ENCODE data around the gene DCST1. TPM values are rescaled to one million over a fixed set of nuclear protein-coding genes. Genes with fewer than 3 reads are reported as not detected.

Gene DCST1
- total RNA-seq, 2 donors from 2014 or later = not detected

GRCh38 chr1:155029513-155030242 lies 3.9 kb upstream of the DCST1 start:
- no peak overlapping the region for H3K9ac ChIP-seq (ENCODE audit: extremely low read depth, low read length, poor library complexity, severe bottlenecking)
- Mint-ChIP-seq H3K27me3 (ENCODE audit: insufficient read depth) (peaks cover 9% of the 10 kb centered on the region), H3K27ac (no peak overlapping the region), H3K9me3 (no peaks in the 10 kb centered on the region), H3K4me3 (no peak overlapping the region), H3K4me1 (no peaks in the 10 kb centered on the region), H3K36me3 (ENCODE audit: low read depth) (no peaks in the 10 kb centered on the region)
- no peaks in the 10 kb centered on the region for H3K27me3 ChIP-seq (ENCODE audit: control insufficient read depth, insufficient read depth, low read length, poor library complexity, severe bottlenecking)
- no peak overlapping the region for H3K27ac ChIP-seq (ENCODE audit: low read depth, low read length)
- WGBS, 2 experiments (ENCODE audit: insufficient coverage in 1 of 2, insufficient read length in 1 of 2) = 91 to 96% methylated on average over 6 to 16 of the region's 16 CpGs
- no peak overlapping the region for H3K4me3 ChIP-seq (ENCODE audit: low read length)
- TF ChIP-seq, protein P1, sequence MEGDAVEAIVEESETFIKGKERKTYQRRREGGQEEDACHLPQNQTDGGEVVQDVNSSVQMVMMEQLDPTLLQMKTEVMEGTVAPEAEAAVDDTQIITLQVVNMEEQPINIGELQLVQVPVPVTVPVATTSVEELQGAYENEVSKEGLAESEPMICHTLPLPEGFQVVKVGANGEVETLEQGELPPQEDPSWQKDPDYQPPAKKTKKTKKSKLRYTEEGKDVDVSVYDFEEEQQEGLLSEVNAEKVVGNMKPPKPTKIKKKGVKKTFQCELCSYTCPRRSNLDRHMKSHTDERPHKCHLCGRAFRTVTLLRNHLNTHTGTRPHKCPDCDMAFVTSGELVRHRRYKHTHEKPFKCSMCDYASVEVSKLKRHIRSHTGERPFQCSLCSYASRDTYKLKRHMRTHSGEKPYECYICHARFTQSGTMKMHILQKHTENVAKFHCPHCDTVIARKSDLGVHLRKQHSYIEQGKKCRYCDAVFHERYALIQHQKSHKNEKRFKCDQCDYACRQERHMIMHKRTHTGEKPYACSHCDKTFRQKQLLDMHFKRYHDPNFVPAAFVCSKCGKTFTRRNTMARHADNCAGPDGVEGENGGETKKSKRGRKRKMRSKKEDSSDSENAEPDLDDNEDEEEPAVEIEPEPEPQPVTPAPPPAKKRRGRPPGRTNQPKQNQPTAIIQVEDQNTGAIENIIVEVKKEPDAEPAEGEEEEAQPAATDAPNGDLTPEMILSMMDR (conservative IDR thresholded peaks at IDR 0.05) = no peak
- H3K9me3 ChIP-seq (ENCODE audit: control insufficient read depth, low read length) = no peaks in the 10 kb centered on the region
- H3K4me1 ChIP-seq (ENCODE audit: control insufficient read depth, insufficient read depth, low read length) = no peaks in the 10 kb centered on the region
- H3K36me3 ChIP-seq (ENCODE audit: control insufficient read depth, insufficient read depth, low read length) = no peaks in the 10 kb centered on the region
- no peak for DNase-seq

- Histone ChIP-seq H3K27me3 (ENCODE audit: control insufficient read depth, insufficient read depth, low read length, poor library complexity, severe bottlenecking) (no peaks in the 10 kb centered on the region), H3K9me3 (ENCODE audit: control insufficient read depth, low read length) (no peaks in the 10 kb centered on the region), H3K4me1 (ENCODE audit: control insufficient read depth, insufficient read depth, low read length) (no peaks in the 10 kb centered on the region), H3K4me3 (ENCODE audit: low read length) (no peak overlapping the region), H3K36me3 (ENCODE audit: control insufficient read depth, insufficient read depth, low read length) (no peaks in the 10 kb centered on the region), H3K9ac (ENCODE audit: extremely low read depth, low read length, poor library complexity, severe bottlenecking) (no peak overlapping the region), H3K27ac (ENCODE audit: low read depth, low read length) (no peak overlapping the region)
- WGBS, 2 experiments (ENCODE audit: insufficient coverage in 1 of 2, insufficient read length in 1 of 2) = 90 to 94% methylated on average over 11 to 15 of the region's 15 CpGs
- Mint-ChIP-seq H3K9me3 (no peaks in the 10 kb centered on the region), H3K27me3 (ENCODE audit: insufficient read depth) (peaks cover 9% of the 10 kb centered on the region), H3K27ac (no peak overlapping the region), H3K4me3 (no peak overlapping the region), H3K4me1 (no peaks in the 10 kb centered on the region), H3K36me3 (ENCODE audit: low read depth) (no peaks in the 10 kb centered on the region)
- TF ChIP-seq, protein P1 (conservative IDR thresholded peaks at IDR 0.05) = no peak
- no peak for DNase-seq
These were observed 3.3 kb upstream of the DCST1 start for GRCh38 chr1:155030243-155030795.

DNA sequence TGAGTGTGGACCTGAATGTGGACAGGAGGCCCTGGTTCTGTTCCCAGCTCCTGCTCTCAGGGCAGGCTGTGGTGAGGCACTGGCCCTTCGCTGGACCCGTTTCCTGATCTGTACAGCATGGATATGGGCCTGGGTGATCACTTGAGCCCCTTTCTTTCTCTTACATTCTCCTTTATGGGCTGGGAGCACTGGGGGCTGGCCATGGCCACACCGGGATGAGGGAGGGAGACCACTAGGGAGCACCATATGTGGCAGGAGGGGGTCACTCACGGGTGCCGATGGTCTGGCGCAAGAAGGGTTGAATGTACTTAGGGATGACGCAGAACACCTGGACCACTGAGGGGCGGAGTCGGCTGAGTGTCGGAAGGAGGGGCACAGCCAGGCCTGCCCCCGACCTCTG lies 2.7 kb upstream of the DCST1 start:
- 93 to 94% methylated on average over 10 to 11 of the region's 11 CpGs for WGBS, 2 experiments (ENCODE audit: insufficient coverage in 1 of 2, insufficient read length in 1 of 2)
- no peaks in the 10 kb centered on the region for H3K4me1 ChIP-seq (ENCODE audit: control insufficient read depth, insufficient read depth, low read length)
- H3K27me3 Mint-ChIP-seq (ENCODE audit: insufficient read depth) = peaks cover 9% of the 10 kb centered on the region
- no peak for DNase-seq
- no peaks in the 10 kb centered on the region for H3K4me1 Mint-ChIP-seq
- no peaks in the 10 kb centered on the region for H3K9me3 Mint-ChIP-seq
- no peaks in the 10 kb centered on the region for H3K36me3 ChIP-seq (ENCODE audit: control insufficient read depth, insufficient read depth, low read length)
- H3K27me3 ChIP-seq (ENCODE audit: control insufficient read depth, insufficient read depth, low read length, poor library complexity, severe bottlenecking) = no peaks in the 10 kb centered on the region
- no peaks in the 10 kb centered on the region for H3K36me3 Mint-ChIP-seq (ENCODE audit: low read depth)
- H3K9me3 ChIP-seq (ENCODE audit: control insufficient read depth, low read length) = no peaks in the 10 kb centered on the region
- no peak overlapping the region for H3K4me3 Mint-ChIP-seq
- TF ChIP-seq, protein P1 (conservative IDR thresholded peaks at IDR 0.05) = no peak
- no peak overlapping the region for H3K4me3 ChIP-seq (ENCODE audit: low read length)
- no peak overlapping the region for H3K27ac Mint-ChIP-seq
- no peak overlapping the region for H3K9ac ChIP-seq (ENCODE audit: extremely low read depth, low read length, poor library complexity, severe bottlenecking)
- H3K27ac ChIP-seq (ENCODE audit: low read depth, low read length) = no peak overlapping the region

Data from endodermal cell (in vitro differentiated cells).